ENCODE measurements around the gene SEMA4D. TPM values are rescaled to one million over a fixed set of nuclear protein-coding genes. Genes with fewer than 3 reads are reported as not detected.
"Not testable (repeated sequence)": the region's sequence is repeated elsewhere in the genome, so short reads cannot be mapped to it uniquely, and the experiment has no call there.

SEMA4D gene
- total and polyA plus RNA-seq, 4 donors, result 1.4 to 26.2 (median 13.5) TPM

DNA sequence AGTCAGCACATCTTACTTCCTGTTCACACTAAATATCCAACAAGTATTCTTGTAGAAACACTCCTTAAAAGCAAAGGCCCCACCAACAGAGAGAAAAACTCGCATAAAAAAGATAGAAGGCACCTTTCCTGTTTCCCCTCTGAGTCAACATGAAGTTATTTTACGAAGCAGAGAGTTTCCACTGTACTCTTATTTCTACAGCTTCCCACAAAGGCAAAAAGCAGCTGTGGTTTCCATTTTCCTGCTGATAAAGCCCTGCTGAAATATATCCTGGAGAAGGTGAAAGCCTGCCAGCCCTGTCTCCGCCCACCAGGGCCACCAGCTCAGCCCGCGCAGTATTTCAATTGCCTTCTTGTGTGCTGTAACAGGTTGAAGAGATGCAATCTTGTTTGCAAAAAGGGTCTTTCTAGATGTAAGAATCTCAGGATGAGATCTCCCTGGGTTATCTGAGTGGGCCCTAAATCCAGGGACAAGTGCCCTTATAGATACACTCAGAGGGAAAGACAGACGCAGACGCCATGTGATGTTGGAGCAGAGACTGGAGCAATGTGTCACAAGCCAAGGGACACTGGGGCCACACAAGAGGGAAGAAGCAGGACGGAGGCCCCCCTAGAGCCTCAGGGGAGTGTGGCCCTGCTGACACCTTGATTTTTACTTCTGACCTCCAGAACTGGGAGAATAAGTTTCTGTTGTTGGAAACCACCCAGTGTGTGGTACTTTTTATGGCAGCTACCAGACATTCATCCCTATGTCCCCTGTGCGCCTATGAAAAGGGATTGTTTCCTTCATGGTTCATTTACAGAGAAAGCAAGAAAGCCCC lies 19.9 kb downstream of the SEMA4D start:
- Histone ChIP-seq H3K27me3 (ENCODE audit: control insufficient read depth in 1 of 2, insufficient read depth in 2 of 2, low read length in 1 of 2) (no peaks in the 10 kb centered on the region), H3K4me1 (ENCODE audit: control insufficient read depth in 1 of 2, insufficient read depth in 2 of 2, low read length in 2 of 2) (no peaks in the 10 kb centered on the region), H3K9me3 (ENCODE audit: control insufficient read depth, low read length) (no peaks in the 10 kb centered on the region), H3K36me3 (ENCODE audit: control insufficient read depth in 1 of 2, insufficient read depth in 2 of 2, low read length in 1 of 2) (no peaks in the 10 kb centered on the region), H3K27ac (ENCODE audit: low read depth in 1 of 2, low read length in 2 of 2) (no peak overlapping the region), H3K4me3 (ENCODE audit: low read length in 2 of 2) (no peak overlapping the region)
- DNase-seq (no peak), ATAC-seq (ENCODE audit: low FRiP score) (no peak)
- intact Hi-C loops (cut with DNase I), result no loop called here
- 54% methylated on average over 9 of the region's 9 CpGs for WGBS, 2 donors

DNA sequence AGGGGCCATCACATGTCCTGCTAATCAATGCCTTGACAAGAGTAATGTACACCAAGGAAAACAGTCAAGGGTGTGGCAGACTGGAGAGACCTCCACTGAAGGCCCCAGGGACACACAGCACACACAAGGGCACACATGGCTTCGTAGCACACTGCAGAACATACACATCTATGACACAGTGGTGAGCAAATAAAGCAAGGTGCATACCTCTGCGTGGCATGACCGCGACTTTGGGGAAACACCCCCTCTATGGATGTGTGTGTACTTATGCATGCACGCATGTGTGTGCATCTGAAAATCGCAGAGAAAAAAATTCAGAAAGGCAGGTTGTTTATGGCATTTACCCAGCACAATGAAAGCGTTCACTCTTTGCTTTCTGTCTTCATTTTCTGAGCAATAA lies 20.5 kb downstream of the SEMA4D start:
- no peak for ATAC-seq (ENCODE audit: low FRiP score)
- H3K9me3 ChIP-seq (ENCODE audit: control insufficient read depth, low read length), result no peaks in the 10 kb centered on the region
- peak in 1 of 2 donors; percentile 22 for DNase-seq
- no peaks in the 10 kb centered on the region for H3K4me1 ChIP-seq (ENCODE audit: control insufficient read depth in 1 of 2, insufficient read depth in 2 of 2, low read length in 2 of 2)
- no peaks in the 10 kb centered on the region for H3K27me3 ChIP-seq (ENCODE audit: control insufficient read depth in 1 of 2, insufficient read depth in 2 of 2, low read length in 1 of 2)
- H3K27ac ChIP-seq (ENCODE audit: low read depth in 1 of 2, low read length in 2 of 2), result no peak overlapping the region
- intact Hi-C loops (cut with DNase I), result no loop called here
- 84 to 88% methylated on average over 7 of the region's 7 CpGs for WGBS, 2 donors
- H3K4me3 ChIP-seq (ENCODE audit: low read length in 2 of 2), result no peak overlapping the region
- no peaks in the 10 kb centered on the region for H3K36me3 ChIP-seq (ENCODE audit: control insufficient read depth in 1 of 2, insufficient read depth in 2 of 2, low read length in 1 of 2)

GRCh38 chr9:89476546-89476945 lies 21.4 kb downstream of the SEMA4D start:
- Histone ChIP-seq H3K4me3 (ENCODE audit: low read length in 2 of 2) (no peak overlapping the region), H3K27ac (ENCODE audit: low read depth in 1 of 2, low read length in 2 of 2) (no peak overlapping the region), H3K27me3 (ENCODE audit: control insufficient read depth in 1 of 2, insufficient read depth in 2 of 2, low read length in 1 of 2) (no peaks in the 10 kb centered on the region), H3K9me3 (ENCODE audit: control insufficient read depth, low read length) (no peaks in the 10 kb centered on the region), H3K4me1 (ENCODE audit: control insufficient read depth in 1 of 2, insufficient read depth in 2 of 2, low read length in 2 of 2) (no peaks in the 10 kb centered on the region), H3K36me3 (ENCODE audit: control insufficient read depth in 1 of 2, insufficient read depth in 2 of 2, low read length in 1 of 2) (no peaks in the 10 kb centered on the region)
- DNase-seq (no peak), ATAC-seq (ENCODE audit: low FRiP score) (no peak)
- intact Hi-C loops (cut with DNase I), result no loop called here
- WGBS, 2 donors, result 96 to 97% methylated on average over 7 of the region's 7 CpGs

DNA sequence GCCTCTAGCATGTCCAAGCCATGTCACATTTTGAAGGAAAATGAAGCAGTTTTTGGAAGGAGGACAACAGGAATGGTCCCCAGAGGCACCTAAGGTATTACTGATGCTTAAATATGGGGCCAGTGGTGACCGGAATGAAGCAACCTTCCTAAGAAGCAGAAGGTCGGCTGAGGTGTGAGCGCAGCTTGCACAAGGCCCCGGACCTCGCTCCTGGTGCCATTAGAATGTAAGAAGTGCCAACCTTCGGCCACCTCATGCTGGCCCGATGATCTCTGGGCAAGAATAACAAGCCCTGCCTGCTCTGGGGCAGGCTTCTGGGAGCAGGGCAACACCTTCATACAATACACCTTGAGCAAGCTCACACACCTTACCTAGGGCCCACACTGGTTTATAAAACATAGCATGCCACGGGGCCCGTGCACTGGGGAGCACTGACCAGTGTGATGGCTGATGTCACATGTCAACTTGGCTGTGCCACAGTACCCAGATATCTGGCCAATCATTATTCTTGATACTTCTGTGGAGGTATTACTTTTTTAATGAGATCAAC lies 21.9 kb downstream of the SEMA4D start:
- intact Hi-C loops (cut with DNase I), result no loop called here
- ATAC-seq (ENCODE audit: low FRiP score) (no peak), DNase-seq (no peak)
- no peak overlapping the region for H3K4me3 ChIP-seq (ENCODE audit: low read length in 2 of 2)
- H3K27ac ChIP-seq (ENCODE audit: low read depth in 1 of 2, low read length in 2 of 2), result no peak overlapping the region
- H3K36me3 ChIP-seq (ENCODE audit: control insufficient read depth in 1 of 2, insufficient read depth in 2 of 2, low read length in 1 of 2), result no peaks in the 10 kb centered on the region
- no peaks in the 10 kb centered on the region for H3K9me3 ChIP-seq (ENCODE audit: control insufficient read depth, low read length)
- H3K4me1 ChIP-seq (ENCODE audit: control insufficient read depth in 1 of 2, insufficient read depth in 2 of 2, low read length in 2 of 2), result no peaks in the 10 kb centered on the region
- H3K27me3 ChIP-seq (ENCODE audit: control insufficient read depth in 1 of 2, insufficient read depth in 2 of 2, low read length in 1 of 2), result no peaks in the 10 kb centered on the region
- WGBS, 2 donors, result 95 to 96% methylated on average over 9 of the region's 9 CpGs

GRCh38 chr9:89474939-89475338 lies 23.0 kb downstream of the SEMA4D start:
- intact Hi-C loops (cut with DNase I), result no loop called here
- Histone ChIP-seq H3K27me3 (ENCODE audit: control insufficient read depth in 1 of 2, insufficient read depth in 2 of 2, low read length in 1 of 2) (no peaks in the 10 kb centered on the region), H3K4me1 (ENCODE audit: control insufficient read depth in 1 of 2, insufficient read depth in 2 of 2, low read length in 2 of 2) (no peaks in the 10 kb centered on the region), H3K27ac (ENCODE audit: low read depth in 1 of 2, low read length in 2 of 2) (no peak overlapping the region), H3K36me3 (ENCODE audit: control insufficient read depth in 1 of 2, insufficient read depth in 2 of 2, low read length in 1 of 2) (no peaks in the 10 kb centered on the region), H3K9me3 (ENCODE audit: control insufficient read depth, low read length) (no peaks in the 10 kb centered on the region), H3K4me3 (ENCODE audit: low read length in 2 of 2) (no peak overlapping the region)
- DNase-seq (no peak), ATAC-seq (ENCODE audit: low FRiP score) (no peak)
- 82 to 88% methylated on average over 3 of the region's 3 CpGs for WGBS, 2 donors

DNA sequence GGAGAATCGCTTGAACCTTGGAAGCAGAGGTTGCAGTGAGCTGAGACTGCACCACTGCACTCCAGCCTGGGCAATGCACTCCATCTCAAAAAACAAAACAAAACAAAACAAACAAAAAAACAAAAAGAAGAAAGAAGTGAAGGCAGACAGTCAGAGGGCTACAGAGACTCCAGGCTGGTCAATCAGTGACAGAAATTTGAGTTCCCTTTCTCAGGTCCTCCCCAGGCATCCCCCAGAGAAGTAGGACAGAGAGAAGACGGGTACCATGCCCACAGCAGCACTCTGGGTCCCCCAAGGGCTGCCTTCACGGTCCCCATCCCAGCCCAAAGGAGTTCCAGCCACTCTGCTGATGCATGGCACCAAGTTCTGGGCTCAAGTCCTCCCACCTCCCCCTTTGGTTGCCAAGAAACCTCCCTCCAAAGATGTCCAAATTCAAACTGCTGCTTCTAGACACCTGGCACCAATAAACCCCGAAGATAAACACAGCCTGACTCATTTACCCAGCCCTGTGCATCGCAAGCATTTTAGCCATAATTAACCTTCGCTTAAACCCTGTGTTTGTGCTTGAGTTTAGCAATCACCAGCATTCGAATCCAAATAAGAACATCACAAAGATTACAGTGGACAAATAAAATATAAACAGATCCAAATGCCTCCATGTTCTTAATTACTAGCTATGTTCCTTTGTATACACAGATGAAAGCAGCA lies 24.0 kb downstream of the SEMA4D start:
- DNase-seq (no peak), ATAC-seq (ENCODE audit: low FRiP score) (no peak)
- H3K4me3 ChIP-seq (ENCODE audit: low read length in 2 of 2), result no peak overlapping the region
- no peak overlapping the region for H3K27ac ChIP-seq (ENCODE audit: low read depth in 1 of 2, low read length in 2 of 2)
- intact Hi-C loops (cut with DNase I), result no loop called here
- WGBS, 2 donors, result 77 to 90% methylated on average over 7 of the region's 7 CpGs
- no peaks in the 10 kb centered on the region for H3K4me1 ChIP-seq (ENCODE audit: control insufficient read depth in 1 of 2, insufficient read depth in 2 of 2, low read length in 2 of 2)
- no peaks in the 10 kb centered on the region for H3K27me3 ChIP-seq (ENCODE audit: control insufficient read depth in 1 of 2, insufficient read depth in 2 of 2, low read length in 1 of 2)
- no peaks in the 10 kb centered on the region for H3K36me3 ChIP-seq (ENCODE audit: control insufficient read depth in 1 of 2, insufficient read depth in 2 of 2, low read length in 1 of 2)
- H3K9me3 ChIP-seq (ENCODE audit: control insufficient read depth, low read length), result no peaks in the 10 kb centered on the region

- H3K36me3 ChIP-seq (ENCODE audit: control insufficient read depth in 1 of 2, insufficient read depth in 2 of 2, low read length in 1 of 2); intact Hi-C loops (cut with DNase I); H3K9me3 ChIP-seq (ENCODE audit: control insufficient read depth, low read length); H3K27me3 ChIP-seq (ENCODE audit: control insufficient read depth in 1 of 2, insufficient read depth in 2 of 2, low read length in 1 of 2); H3K4me1 ChIP-seq (ENCODE audit: control insufficient read depth in 1 of 2, insufficient read depth in 2 of 2, low read length in 2 of 2); DNase-seq; H3K4me3 ChIP-seq (ENCODE audit: low read length in 2 of 2); ATAC-seq (ENCODE audit: low FRiP score); H3K27ac ChIP-seq (ENCODE audit: low read depth in 1 of 2, low read length in 2 of 2): not testable (repeated sequence)
- 96 to 98% methylated on average over 6 of the region's 6 CpGs for WGBS, 2 donors
Observed at GRCh38 chr9:89471796-89472320, 26.1 kb downstream of the SEMA4D start.

DNA sequence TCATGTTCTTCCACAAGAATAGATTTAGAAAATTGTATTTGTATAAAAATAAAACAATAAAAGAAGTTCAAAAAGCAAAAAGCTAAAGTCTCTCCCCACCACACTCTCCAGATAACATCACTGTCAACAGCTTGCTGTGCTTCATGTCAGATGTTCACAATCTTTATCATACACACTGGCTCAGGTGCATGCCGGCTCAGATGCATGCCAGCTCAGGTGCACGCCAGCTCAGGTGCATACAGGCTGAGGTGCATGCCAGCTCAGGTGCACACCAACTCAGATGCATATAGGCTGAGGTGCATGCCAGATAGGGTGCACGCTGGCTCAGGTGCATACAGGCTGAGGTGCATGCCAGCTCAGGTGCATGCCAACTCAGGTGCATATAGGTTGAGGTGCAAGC lies 26.5 kb downstream of the SEMA4D start:
- H3K9me3 ChIP-seq (ENCODE audit: control insufficient read depth, low read length), result no peaks in the 10 kb centered on the region
- no peak for ATAC-seq (ENCODE audit: low FRiP score)
- H3K36me3 ChIP-seq (ENCODE audit: control insufficient read depth in 1 of 2, insufficient read depth in 2 of 2, low read length in 1 of 2), result no peaks in the 10 kb centered on the region
- H3K27me3 ChIP-seq (ENCODE audit: control insufficient read depth in 1 of 2, insufficient read depth in 2 of 2, low read length in 1 of 2), result no peaks in the 10 kb centered on the region
- H3K4me1 ChIP-seq (ENCODE audit: control insufficient read depth in 1 of 2, insufficient read depth in 2 of 2, low read length in 2 of 2), result no peaks in the 10 kb centered on the region
- no peak overlapping the region for H3K4me3 ChIP-seq (ENCODE audit: low read length in 2 of 2)
- H3K27ac ChIP-seq (ENCODE audit: low read depth in 1 of 2, low read length in 2 of 2), result no peak overlapping the region
- WGBS, 2 donors, result 88 to 90% methylated on average over 3 of the region's 3 CpGs
- no peak for DNase-seq
- intact Hi-C loops (cut with DNase I), result no loop called here

All from aorta (tissue), 5 donors.